HG02678 (cell line): ENCODE results near the gene CARS2.
"Not testable (repeated sequence)": the region's sequence is repeated elsewhere in the genome, so short reads cannot be mapped to it uniquely, and the experiment has no call there.

ENCODE experiments used
- ATAC-seq: cut with Tn5 transposase; IDR thresholded peaks from one replicate; pipeline ENCODE4 v1.9.1; 2021; ENCODE audit warnings: mild to moderate bottlenecking, moderate library complexity; ENCODE audit not compliant: unreplicated experiment

CARS2 gene

GRCh38 chr13:110712081-110712848 lies 6.3 kb upstream of the CARS2 start:
- ATAC-seq, result peak; percentile 29

- ATAC-seq, result peak; percentile 0
Observed at GRCh38 chr13:110706570-110707372, 855 bp upstream of the CARS2 start.

- no peak for ATAC-seq
Observed at GRCh38 chr13:110705356-110705825, 525 bp downstream of the CARS2 start.

- ATAC-seq, result no peak
Observed at GRCh38 chr13:110702591-110703526, 3.1 kb downstream of the CARS2 start.

- no peak for ATAC-seq
Observed at GRCh38 chr13:110702089-110702488, 3.8 kb downstream of the CARS2 start.

- not testable (repeated sequence) for ATAC-seq
Observed at GRCh38 chr13:110701061-110701460, 4.9 kb downstream of the CARS2 start.

- ATAC-seq, result no peak
Observed at GRCh38 chr13:110700641-110701040, 5.3 kb downstream of the CARS2 start.

GRCh38 chr13:110700186-110700585 lies 5.7 kb downstream of the CARS2 start:
- ATAC-seq, result no peak

- ATAC-seq, result no peak
Observed at GRCh38 chr13:110699148-110700145, 6.5 kb downstream of the CARS2 start.

GRCh38 chr13:110698689-110699088 lies 7.2 kb downstream of the CARS2 start:
- ATAC-seq, result peak; percentile 68

- ATAC-seq, result no peak
Observed at GRCh38 chr13:110697842-110698241, 8.1 kb downstream of the CARS2 start.

- no peak for ATAC-seq
Observed at GRCh38 chr13:110696776-110697175, 9.1 kb downstream of the CARS2 start.

GRCh38 chr13:110695774-110696173 lies 10.1 kb downstream of the CARS2 start:
- not testable (repeated sequence) for ATAC-seq

GRCh38 chr13:110690516-110690915 lies 15.4 kb downstream of the CARS2 start:
- ATAC-seq, result no peak

GRCh38 chr13:110689711-110690110 lies 16.2 kb downstream of the CARS2 start:
- ATAC-seq, result no peak

GRCh38 chr13:110689041-110689440 lies 16.9 kb downstream of the CARS2 start:
- ATAC-seq, result no peak

GRCh38 chr13:110687736-110688135 lies 18.2 kb downstream of the CARS2 start:
- ATAC-seq, result no peak

- no peak for ATAC-seq
Observed at GRCh38 chr13:110685305-110686020, 20.5 kb downstream of the CARS2 start.
